ENCODE data around the gene RAB40C.
A peak's percentile ranks its signal among the peaks of the same experiment; 100 is the strongest.

RAB40C gene

DNA sequence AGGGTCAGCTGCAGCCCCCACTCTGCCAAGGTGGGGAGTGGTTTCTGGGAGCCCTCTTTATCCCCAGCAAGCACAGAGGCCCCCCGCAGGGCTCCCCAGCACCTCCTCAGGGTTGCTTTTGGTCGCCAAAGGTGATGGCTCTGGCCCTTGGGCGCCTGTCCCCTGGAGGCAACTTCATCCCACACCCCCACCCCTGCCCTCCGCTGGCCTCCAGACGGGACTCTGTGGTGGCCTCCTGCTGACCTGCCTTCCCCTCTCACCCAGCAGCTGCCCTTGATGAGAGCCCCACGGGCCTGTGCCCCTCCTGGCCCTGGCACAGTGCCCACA lies 70.2 kb downstream of the RAB40C start:
- Histone ChIP-seq H3K27me3 (ENCODE audit: insufficient read depth, low read length, poor library complexity) (no peaks in the 10 kb centered on the region), H3K79me2 (ENCODE audit: insufficient read depth, low read length) (no peaks in the 10 kb centered on the region), H3K4me3 (ENCODE audit: low read depth in 1 of 2, low read length in 2 of 2) (no peak overlapping the region), H3K4me2 (ENCODE audit: insufficient read depth, low read length) (no peak overlapping the region), H3K36me3 (ENCODE audit: insufficient read depth, low read length) (peaks cover 75% of the 10 kb centered on the region), H3K9me3 (ENCODE audit: insufficient read depth, low read length, severe bottlenecking) (no peaks in the 10 kb centered on the region), H3K4me1 (ENCODE audit: insufficient read depth, low read length) (no peaks in the 10 kb centered on the region), H2AFZ (ENCODE audit: low read depth, low read length) (no peak overlapping the region), H4K20me1 (ENCODE audit: insufficient read depth, low read length) (peaks cover 23% of the 10 kb centered on the region), H3K27ac (ENCODE audit: low read length) (no peak overlapping the region), H3K9ac (ENCODE audit: low read depth, low read length) (no peak overlapping the region)
- TF ChIP-seq EZH2 (IDR thresholded peaks at IDR 0.05; ENCODE audit: borderline replicate concordance, low read depth, low read length, severe bottlenecking), result no peak
- TF ChIP-seq, protein P1, sequence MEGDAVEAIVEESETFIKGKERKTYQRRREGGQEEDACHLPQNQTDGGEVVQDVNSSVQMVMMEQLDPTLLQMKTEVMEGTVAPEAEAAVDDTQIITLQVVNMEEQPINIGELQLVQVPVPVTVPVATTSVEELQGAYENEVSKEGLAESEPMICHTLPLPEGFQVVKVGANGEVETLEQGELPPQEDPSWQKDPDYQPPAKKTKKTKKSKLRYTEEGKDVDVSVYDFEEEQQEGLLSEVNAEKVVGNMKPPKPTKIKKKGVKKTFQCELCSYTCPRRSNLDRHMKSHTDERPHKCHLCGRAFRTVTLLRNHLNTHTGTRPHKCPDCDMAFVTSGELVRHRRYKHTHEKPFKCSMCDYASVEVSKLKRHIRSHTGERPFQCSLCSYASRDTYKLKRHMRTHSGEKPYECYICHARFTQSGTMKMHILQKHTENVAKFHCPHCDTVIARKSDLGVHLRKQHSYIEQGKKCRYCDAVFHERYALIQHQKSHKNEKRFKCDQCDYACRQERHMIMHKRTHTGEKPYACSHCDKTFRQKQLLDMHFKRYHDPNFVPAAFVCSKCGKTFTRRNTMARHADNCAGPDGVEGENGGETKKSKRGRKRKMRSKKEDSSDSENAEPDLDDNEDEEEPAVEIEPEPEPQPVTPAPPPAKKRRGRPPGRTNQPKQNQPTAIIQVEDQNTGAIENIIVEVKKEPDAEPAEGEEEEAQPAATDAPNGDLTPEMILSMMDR (IDR thresholded peaks at IDR 0.05; ENCODE audit: borderline replicate concordance, extremely low read depth, low read length, poor library complexity, severe bottlenecking), result no peak
- no peak for DNase-seq
- no peak for ATAC-seq (ENCODE audit: insufficient read depth, low read depth)

GRCh38 chr16:660459-661183 lies 70.8 kb downstream of the RAB40C start:
- H3K4me3 ChIP-seq (ENCODE audit: low read depth in 1 of 2, low read length in 2 of 2), result no peak overlapping the region
- ATAC-seq (ENCODE audit: insufficient read depth, low read depth) (peak; percentile 18; the same call in 2 of the 3 replicates), DNase-seq (no peak)
- peaks cover 70% of the 10 kb centered on the region for H3K36me3 ChIP-seq (ENCODE audit: insufficient read depth, low read length)
- TF ChIP-seq, protein P1 (IDR thresholded peaks at IDR 0.05; ENCODE audit: borderline replicate concordance, extremely low read depth, low read length, poor library complexity, severe bottlenecking), result no peak
- TF ChIP-seq EZH2 (IDR thresholded peaks at IDR 0.05; ENCODE audit: borderline replicate concordance, low read depth, low read length, severe bottlenecking), result no peak
- no peaks in the 10 kb centered on the region for H3K27me3 ChIP-seq (ENCODE audit: insufficient read depth, low read length, poor library complexity)
- H3K4me1 ChIP-seq (ENCODE audit: insufficient read depth, low read length), result no peaks in the 10 kb centered on the region
- no peaks in the 10 kb centered on the region for H3K79me2 ChIP-seq (ENCODE audit: insufficient read depth, low read length)
- H4K20me1 ChIP-seq (ENCODE audit: insufficient read depth, low read length), result peaks cover 23% of the 10 kb centered on the region
- H3K4me2 ChIP-seq (ENCODE audit: insufficient read depth, low read length), result no peak overlapping the region
- H3K9me3 ChIP-seq (ENCODE audit: insufficient read depth, low read length, severe bottlenecking), result no peaks in the 10 kb centered on the region
- H2AFZ ChIP-seq (ENCODE audit: low read depth, low read length), result no peak overlapping the region
- H3K27ac ChIP-seq (ENCODE audit: low read length), result no peak overlapping the region
- no peak overlapping the region for H3K9ac ChIP-seq (ENCODE audit: low read depth, low read length)

GRCh38 chr16:661184-661821 lies 71.4 kb downstream of the RAB40C start:
- Histone ChIP-seq H2AFZ (ENCODE audit: low read depth, low read length) (no peak overlapping the region), H3K9me3 (ENCODE audit: insufficient read depth, low read length, severe bottlenecking) (no peaks in the 10 kb centered on the region), H3K27ac (ENCODE audit: low read length) (no peak overlapping the region), H4K20me1 (ENCODE audit: insufficient read depth, low read length) (peaks cover 23% of the 10 kb centered on the region), H3K4me1 (ENCODE audit: insufficient read depth, low read length) (no peaks in the 10 kb centered on the region), H3K27me3 (ENCODE audit: insufficient read depth, low read length, poor library complexity) (no peaks in the 10 kb centered on the region), H3K4me3 (ENCODE audit: low read depth in 1 of 2, low read length in 2 of 2) (no peak overlapping the region), H3K79me2 (ENCODE audit: insufficient read depth, low read length) (no peaks in the 10 kb centered on the region), H3K4me2 (ENCODE audit: insufficient read depth, low read length) (no peak overlapping the region), H3K9ac (ENCODE audit: low read depth, low read length) (no peak overlapping the region), H3K36me3 (ENCODE audit: insufficient read depth, low read length) (peaks cover 65% of the 10 kb centered on the region)
- TF ChIP-seq EZH2 (IDR thresholded peaks at IDR 0.05; ENCODE audit: borderline replicate concordance, low read depth, low read length, severe bottlenecking), result no peak
- TF ChIP-seq, protein P1 (IDR thresholded peaks at IDR 0.05; ENCODE audit: borderline replicate concordance, extremely low read depth, low read length, poor library complexity, severe bottlenecking), result no peak
- ATAC-seq (ENCODE audit: insufficient read depth, low read depth) (peak; percentile 16; the same call in 2 of the 3 replicates), DNase-seq (no peak)

All from DND-41 (cell line).